HG02610 (cell line): ENCODE data around the gene CACNA1E.

ENCODE experiments used
- ATAC-seq: cut with Tn5 transposase; IDR thresholded peaks from one replicate; pipeline ENCODE4 v1.9.1; 2021; ENCODE audit warnings: mild to moderate bottlenecking, moderate library complexity; ENCODE audit not compliant: unreplicated experiment

Gene CACNA1E

DNA sequence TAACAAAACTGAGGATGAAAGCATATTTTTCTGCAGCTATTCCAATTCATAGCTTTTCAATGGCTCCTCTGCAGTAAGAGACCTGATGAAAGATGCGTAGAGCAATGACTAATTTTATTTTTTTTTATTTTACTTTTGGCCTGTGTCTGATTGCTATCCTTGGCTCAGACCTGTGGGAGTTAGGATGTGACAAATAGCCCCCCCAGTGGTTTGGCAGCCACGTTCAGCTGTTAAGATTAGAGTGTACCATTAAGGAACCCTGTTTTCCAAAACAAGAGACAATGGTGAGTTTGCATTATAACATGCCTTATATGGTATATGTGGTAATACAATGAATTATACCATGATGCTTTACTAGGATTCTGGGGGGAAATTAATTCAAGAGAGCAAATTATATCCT lies 264.7 kb downstream of the CACNA1E start:
- no peak for ATAC-seq

- no peak for ATAC-seq
These were observed 270.8 kb downstream of the CACNA1E start for GRCh38 chr1:181754103-181754502.

GRCh38 chr1:181759481-181759880 lies 276.2 kb downstream of the CACNA1E start:
- no peak for ATAC-seq

- no peak for ATAC-seq
These were observed 280.4 kb downstream of the CACNA1E start for GRCh38 chr1:181763736-181764135.

DNA sequence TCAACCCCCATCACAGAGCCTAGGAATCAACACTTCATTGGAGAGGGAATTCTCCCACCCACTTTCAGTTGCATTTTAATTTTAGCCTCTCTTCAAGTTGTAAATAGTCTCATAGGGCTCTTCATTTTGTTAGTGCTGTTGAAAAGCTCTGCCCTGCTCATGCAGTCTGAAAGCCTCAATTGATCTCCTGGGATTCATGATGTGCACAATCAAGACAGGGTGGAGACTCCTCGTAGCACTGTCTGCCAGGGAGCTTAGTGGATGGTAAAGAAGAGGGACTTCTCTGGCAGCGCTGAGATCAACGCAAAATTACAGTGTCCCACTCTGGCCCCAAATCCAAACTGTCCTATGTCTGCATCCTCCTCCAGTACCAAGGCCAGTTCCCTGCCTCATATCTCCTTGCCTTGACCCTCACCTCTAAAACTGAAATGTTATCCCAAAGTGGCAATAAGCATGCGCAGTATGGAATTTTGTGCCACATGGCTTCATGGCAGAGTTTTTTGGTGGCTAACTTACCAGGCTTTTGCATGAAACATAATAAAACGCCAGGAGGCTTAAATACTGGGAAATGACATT lies 282.2 kb downstream of the CACNA1E start:
- no peak for ATAC-seq

DNA sequence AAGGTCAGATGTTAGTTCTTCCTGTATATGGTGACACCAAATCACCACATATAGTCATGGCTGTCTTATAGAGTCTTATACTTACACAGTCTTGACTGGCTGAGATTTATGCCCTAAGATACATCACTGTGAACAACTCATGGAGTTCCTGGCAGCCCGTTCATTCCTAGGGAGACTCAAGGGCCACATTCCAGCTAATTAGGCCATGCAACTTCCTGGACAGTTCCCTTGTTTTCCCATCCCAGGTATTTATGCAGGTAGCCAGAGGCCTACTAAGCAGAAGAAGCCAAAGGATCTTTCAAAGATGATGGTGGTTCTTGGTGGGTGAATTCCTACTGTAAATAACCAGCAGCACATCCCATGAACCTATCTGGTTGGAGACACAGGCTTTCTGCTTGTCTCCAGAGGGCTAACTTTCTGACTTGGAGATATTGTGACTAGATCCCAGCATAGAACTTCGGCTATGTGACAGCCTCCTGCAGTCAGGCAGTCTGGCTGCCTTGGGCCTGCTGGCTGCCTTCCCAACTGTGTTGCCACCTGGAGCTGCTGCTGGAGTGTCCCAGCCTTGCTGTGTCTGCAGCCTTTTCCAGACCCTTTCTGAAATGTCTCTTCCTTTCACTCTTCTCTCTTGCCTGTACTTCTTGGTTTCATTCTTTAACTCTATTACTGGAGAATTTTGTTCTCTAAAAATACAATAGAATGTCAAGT lies 283.8 kb downstream of the CACNA1E start:
- ATAC-seq: no peak

DNA sequence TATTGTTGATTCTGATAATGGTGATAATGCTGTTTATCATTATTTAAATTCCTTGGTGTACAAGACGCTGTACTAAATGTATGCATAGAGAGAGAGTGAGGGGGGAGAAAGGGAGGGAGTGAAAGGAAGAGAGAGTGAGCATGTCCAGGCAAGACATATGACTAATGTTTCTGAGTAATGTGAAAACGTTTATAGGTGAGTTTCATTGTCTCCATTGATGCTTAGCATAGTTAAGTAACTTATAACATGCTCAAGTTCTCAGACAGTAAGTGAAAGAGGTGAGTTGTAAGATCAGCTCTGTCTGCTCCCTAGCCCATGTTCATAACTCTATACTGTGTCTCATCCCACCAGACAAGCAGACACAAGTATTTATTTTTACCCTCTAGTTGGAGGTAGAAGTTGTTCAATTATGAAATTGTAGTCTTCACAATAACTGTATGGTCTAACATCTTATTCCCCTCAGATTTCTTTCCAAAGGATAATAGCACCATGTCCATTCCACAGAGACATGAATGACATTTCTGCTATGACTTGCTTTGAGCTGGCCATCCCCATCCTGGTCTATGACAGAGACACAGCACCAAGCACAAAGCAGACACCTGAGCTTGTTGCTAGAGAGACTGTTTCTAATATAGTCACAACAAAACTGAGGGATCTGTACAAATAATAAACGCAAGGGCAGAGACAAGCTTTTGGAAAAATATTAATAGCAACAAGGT lies 285.1 kb downstream of the CACNA1E start:
- peak; percentile 74 for ATAC-seq

GRCh38 chr1:181768930-181769280 lies 285.6 kb downstream of the CACNA1E start:
- ATAC-seq: no peak

DNA sequence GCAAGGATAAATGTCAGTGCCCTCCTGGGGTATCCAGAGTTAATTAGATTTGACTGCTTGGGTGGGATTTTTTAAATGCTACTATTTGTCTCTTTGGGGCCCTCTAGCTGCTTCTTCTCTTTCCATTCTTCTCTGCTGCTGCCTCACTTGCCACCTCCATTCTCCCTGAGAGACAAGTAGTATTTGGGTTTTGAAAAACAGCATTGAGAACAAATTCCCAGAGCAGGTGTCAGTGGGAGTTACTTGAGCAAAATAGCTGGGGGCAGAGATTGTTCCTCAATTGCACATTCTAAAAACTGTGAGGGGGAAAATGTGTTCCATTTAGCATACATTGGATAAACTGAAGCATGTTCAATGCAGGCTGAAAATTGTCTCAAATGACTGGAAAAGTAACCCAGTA lies 286.5 kb downstream of the CACNA1E start:
- no peak for ATAC-seq

DNA sequence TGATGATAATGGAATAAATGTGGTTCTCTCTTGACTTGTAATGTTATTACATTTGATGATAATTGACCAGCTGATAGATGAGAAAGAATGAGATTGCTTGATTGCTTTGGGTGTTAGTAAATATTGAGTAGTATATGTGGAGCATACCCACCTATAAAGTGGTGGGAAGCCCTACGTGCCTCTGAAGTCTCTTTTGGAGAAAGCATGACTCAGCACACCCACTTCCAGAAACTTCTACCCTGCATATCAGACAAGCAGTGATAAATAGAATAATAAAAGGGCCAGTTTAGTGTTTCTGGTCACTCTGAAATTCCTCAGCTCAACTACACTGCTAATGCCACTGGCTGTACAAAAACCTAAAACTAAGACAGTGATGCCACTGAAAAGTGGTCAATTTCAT lies 289.4 kb downstream of the CACNA1E start:
- no peak for ATAC-seq

DNA sequence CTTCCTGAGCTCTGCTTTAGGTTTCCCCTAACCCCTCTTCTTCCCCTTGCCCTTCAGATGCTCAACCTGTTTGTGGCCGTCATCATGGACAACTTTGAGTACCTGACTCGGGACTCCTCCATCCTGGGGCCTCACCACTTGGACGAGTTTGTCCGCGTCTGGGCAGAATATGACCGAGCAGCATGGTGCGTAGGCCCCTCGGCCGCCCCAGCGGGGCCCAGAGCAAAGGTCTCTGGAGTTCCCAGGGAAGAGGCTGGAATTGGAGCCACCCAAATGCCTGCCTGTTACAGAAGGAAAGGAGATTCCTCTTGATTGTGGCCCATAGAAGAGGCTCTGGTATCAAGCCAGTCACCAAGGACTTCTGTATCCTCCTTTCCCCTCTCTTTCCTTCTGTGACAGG lies 292.7 kb downstream of the CACNA1E start:
- ATAC-seq: no peak

DNA sequence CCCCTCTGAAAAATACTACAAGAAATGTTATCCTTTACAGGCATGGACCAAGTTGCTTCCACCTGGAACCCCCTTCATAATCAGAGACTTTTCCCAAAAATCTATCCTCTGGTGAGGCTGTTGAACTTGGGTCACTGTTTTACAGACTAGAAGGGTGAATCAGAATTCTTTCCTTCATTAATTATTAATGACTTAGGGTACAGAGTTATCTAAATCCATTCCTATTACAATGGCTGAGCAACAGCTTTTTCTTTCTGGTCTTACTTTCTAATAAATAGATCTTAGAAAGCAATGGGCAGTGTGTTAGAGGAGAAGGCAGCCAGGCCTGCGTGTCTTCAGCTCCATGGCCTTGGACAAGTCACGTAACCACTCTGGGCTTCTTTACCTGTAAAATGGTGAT lies 294.0 kb downstream of the CACNA1E start:
- no peak for ATAC-seq

- ATAC-seq: no peak
These were observed 294.5 kb downstream of the CACNA1E start for GRCh38 chr1:181777812-181778211.

DNA sequence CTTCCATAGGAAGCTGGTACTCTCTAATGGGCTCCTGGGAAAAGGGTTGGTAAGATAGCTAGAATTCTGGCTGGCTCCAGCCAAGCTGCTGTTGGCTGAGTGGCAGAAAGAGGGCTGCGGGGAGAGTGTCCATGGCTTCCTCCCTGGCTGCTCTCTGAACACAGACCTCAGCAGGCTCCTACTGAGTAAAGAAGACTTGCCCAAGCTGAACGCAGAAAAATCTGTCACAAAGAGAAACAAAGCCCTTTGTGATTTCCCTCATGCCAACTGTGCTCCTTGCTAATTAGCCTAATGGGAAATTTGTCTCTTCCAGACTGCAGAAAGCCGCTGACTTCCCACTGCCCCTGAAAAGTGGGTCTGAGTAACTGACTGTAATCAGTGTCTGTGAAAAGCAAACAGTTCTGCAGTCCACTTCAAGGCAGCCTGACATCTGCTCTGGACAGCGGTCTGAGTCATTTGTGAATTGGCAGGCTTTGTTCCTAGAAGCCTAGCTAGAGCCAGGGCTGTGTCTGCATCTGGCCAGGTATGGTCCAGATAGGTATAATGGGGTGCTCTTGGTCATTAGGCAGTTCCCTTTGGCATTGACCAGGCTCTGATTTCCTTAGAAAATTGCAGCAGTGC lies 295.4 kb downstream of the CACNA1E start:
- ATAC-seq: no peak

DNA sequence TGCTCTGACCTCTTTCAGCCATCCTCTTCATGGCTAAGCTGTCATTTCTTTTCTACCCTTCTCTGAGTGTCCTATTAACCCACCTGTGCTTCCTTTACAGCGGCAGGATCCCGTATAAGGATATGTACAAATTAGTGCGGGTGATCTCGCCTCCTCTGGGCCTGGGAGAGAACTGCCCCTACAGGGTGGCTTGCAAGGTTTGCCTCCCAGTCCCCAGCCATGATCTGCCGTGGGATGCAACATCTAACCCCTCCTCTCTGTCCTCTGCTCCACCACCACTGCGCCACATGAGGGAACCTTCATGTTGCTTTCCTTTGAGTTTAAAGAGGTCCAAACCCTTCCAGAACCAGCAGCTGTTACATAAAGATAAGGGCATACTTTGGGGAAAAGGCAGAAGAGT lies 296.0 kb downstream of the CACNA1E start:
- no peak for ATAC-seq

DNA sequence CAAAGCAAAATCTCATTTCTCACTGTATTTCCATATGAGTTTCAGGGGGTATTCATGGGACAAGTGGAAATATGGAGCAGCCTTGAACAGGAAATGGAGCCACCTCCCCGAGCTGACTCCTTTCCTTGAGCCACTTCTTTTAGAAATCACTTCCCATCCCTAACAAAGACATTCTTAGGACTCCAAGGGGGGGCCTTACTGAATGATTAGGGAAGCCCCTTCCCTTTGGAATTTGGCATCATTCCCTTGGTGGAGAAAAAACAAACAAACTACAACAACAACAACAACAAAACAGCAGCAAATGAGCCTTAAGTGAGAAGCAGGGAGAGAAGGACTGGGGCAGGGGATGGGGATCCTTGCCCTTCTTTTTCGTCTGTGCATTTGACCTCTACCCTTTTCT lies 299.9 kb downstream of the CACNA1E start:
- no peak for ATAC-seq

- no peak for ATAC-seq
These were observed 300.8 kb downstream of the CACNA1E start for GRCh38 chr1:181784039-181784683.

GRCh38 chr1:181789395-181789794 lies 306.1 kb downstream of the CACNA1E start:
- ATAC-seq: no peak

DNA sequence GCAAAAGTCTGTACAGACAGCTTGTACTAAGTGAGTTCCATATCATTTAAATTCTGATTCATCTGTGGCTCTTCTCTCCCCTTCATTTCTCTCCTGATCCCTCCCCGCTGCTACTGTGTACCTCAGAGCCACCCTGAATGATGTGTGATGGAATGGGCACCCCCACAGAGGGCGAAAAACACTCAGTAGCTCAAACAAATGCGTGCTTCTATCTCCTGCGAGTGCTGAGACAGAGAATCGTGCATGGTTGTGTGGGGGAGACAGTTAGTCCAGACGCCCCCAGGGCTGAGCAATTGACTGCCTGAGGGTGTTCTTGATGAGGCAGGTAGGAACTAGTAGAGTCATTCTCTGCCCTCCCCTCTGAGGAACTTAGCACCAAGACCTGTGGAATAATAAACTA lies 308.4 kb downstream of the CACNA1E start:
- no peak for ATAC-seq

DNA sequence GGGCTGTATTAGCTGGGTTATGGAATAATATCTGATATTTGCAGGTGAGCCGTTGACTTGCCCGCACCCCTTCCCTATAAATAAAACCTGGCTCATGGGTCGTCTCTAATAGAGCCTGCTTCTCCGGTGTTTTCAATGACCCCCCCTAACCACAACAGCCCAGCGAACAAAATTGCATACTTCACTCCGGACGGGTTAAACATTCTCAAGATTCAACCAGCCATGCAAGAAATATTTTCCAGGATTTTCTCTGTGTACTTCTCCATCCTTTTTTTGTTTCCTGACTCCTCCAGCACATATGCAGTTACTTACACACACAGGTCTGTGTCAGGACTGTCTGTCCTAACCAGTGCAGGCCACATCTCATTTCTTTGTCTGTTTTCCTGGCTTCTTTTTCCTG lies 310.5 kb downstream of the CACNA1E start:
- ATAC-seq: no peak

DNA sequence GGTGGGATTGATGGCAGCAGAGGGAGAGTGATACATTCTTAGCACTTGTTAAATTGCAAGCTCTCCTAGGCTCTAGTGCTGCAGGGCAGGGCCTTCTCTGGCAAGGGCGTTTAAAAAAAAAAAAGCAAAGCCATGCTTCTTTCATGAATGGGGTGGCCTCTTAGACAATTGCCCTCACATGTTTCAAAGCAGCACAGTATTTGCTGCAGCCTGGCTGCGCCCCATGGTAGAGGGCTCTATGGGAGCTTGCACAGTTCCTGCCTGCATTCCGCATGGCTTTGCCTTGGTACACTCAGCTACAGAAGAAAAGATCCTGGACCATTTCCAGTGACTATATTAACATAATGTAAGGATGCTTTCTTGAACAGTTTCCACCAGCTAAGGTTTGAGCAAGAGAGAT lies 311.0 kb downstream of the CACNA1E start:
- ATAC-seq: no peak
